MM.1S (cell line): ENCODE data around the gene CPT1A.

Experiments
- CTCF ChIP-seq: fragments of 300-600 bp; sonication (generic); IDR thresholded peaks from 2 replicates; pipeline ENCODE4 v1.5.1; 2016; ENCODE audit warnings: antibody characterized with exemption, low read length, mixed read lengths
- EZH2 ChIP-seq: fragments of 300-600 bp; sonication (generic); optimal IDR thresholded peaks from 2 replicates; pipeline ENCODE3; 2017; ENCODE audit warnings: low read depth, mild to moderate bottlenecking, antibody characterized with exemption, low read length, mixed read lengths

- TF ChIP-seq CTCF (no peak), EZH2 (no peak)
Measured at GRCh38 chr11:68773521-68774193, 68.1 kb downstream of the CPT1A start.
